ENCODE data around the gene KCNH8.

GRCh38 chr3:19384868-19385267 is 236.6 kb downstream of the KCNH8 start:
- no peak for TF ChIP-seq CTCF (IDR thresholded peaks at IDR 0.05)
- no peak for TF ChIP-seq POLR2A (IDR thresholded peaks at IDR 0.05; ENCODE audit: low read depth)
